ENCODE measurements around the gene STX7. TPM values are rescaled to one million over a fixed set of nuclear protein-coding genes. Genes with fewer than 3 reads are reported as not detected.
"Not testable (repeated sequence)": the region's sequence is repeated elsewhere in the genome, so short reads cannot be mapped to it uniquely, and the experiment has no call there.

Gene STX7
- total RNA-seq, 1 donor from 2014 or later, result 27.8 TPM

DNA sequence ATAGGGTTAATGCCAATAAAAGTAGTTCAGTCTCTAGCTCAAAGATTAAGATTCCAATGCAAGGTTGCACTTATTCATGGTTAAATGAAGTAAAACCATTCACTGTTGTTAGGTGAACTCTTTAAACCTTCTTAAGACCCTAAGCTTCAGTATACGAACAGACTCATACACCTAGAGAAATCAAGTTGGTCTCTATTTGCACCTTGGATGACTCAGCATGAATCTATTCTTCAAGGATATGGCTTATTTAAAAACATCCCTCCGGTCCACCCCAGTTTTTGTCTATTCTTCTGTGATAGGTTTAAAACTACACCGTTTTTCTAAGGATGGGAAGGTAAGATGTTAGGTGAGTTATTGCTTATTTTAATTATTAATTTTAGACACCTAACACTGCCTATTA is 24.2 kb upstream of the STX7 start:
- Histone ChIP-seq H3F3A (ENCODE audit: low read depth) (no peaks in the 10 kb centered on the region), H3K9ac (no peak overlapping the region), H2AFZ (replicated peaks) (no peak overlapping the region), H3K4me2 (no peak overlapping the region), H3K9me3 (ENCODE audit: low read depth) (no peaks in the 10 kb centered on the region), H3K27ac (no peak overlapping the region), H4K20me1 (ENCODE audit: low read depth) (no peaks in the 10 kb centered on the region), H3K36me3 (no peaks in the 10 kb centered on the region), H3K4me3 (no peak overlapping the region), H3K27me3 (no peaks in the 10 kb centered on the region), H3K79me2 (ENCODE audit: low read depth) (no peaks in the 10 kb centered on the region), H3K4me1 (no peaks in the 10 kb centered on the region)
- H3K4me1 Mint-ChIP-seq, result no peaks in the 10 kb centered on the region
- H3K4me3 Mint-ChIP-seq, result no peak overlapping the region
- no peaks in the 10 kb centered on the region for H3K36me3 Mint-ChIP-seq
- H3K9me3 Mint-ChIP-seq, result peaks cover 17% of the 10 kb centered on the region
- TF ChIP-seq EZH2phosphoT487 (IDR thresholded peaks at IDR 0.05) (no peak), EZH2 (IDR thresholded peaks at IDR 0.05) (no peak)
- TF ChIP-seq, protein P1, sequence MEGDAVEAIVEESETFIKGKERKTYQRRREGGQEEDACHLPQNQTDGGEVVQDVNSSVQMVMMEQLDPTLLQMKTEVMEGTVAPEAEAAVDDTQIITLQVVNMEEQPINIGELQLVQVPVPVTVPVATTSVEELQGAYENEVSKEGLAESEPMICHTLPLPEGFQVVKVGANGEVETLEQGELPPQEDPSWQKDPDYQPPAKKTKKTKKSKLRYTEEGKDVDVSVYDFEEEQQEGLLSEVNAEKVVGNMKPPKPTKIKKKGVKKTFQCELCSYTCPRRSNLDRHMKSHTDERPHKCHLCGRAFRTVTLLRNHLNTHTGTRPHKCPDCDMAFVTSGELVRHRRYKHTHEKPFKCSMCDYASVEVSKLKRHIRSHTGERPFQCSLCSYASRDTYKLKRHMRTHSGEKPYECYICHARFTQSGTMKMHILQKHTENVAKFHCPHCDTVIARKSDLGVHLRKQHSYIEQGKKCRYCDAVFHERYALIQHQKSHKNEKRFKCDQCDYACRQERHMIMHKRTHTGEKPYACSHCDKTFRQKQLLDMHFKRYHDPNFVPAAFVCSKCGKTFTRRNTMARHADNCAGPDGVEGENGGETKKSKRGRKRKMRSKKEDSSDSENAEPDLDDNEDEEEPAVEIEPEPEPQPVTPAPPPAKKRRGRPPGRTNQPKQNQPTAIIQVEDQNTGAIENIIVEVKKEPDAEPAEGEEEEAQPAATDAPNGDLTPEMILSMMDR (IDR thresholded peaks at IDR 0.05), result no peak
- no peak for DNase-seq (ENCODE audit: low spot score)
- H3K27me3 Mint-ChIP-seq (ENCODE audit: insufficient read depth, low read depth), result peaks cover 3% of the 10 kb centered on the region
- H3K27ac Mint-ChIP-seq, result no peak overlapping the region

DNA sequence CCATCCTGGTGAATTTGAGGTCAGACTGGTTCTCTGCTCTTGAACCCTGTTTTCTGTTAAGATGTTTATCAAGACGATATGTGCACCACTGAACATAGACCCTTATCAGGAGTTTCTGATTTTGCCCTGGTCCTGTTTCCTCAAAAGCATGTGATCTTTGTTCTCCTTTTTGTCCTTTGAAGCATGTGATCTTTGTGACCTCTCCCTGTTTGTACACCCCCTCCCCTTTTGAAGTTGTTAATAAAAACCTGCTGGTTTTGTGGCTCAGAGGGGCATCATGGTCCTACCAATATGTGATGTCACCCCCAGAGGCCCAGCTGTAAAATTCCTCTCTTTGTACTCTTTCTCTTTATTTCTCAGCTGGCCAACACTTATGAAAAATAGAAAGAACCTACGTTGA is 21.6 kb upstream of the STX7 start:
- not testable (repeated sequence) for H3K9ac ChIP-seq; H3K9me3 ChIP-seq (ENCODE audit: low read depth); H3K4me3 Mint-ChIP-seq; H3K4me1 ChIP-seq; H3K36me3 ChIP-seq; H3F3A ChIP-seq (ENCODE audit: low read depth); H3K4me2 ChIP-seq; H3K79me2 ChIP-seq (ENCODE audit: low read depth); H3K27me3 ChIP-seq; H3K27ac Mint-ChIP-seq; H4K20me1 ChIP-seq (ENCODE audit: low read depth); H2AFZ ChIP-seq (replicated peaks); DNase-seq (ENCODE audit: low spot score); H3K36me3 Mint-ChIP-seq; H3K27me3 Mint-ChIP-seq (ENCODE audit: insufficient read depth, low read depth); H3K4me3 ChIP-seq; H3K27ac ChIP-seq; H3K4me1 Mint-ChIP-seq
- H3K9me3 Mint-ChIP-seq, result peaks cover 19% of the 10 kb centered on the region

- H3K4me3 ChIP-seq, result no peak overlapping the region
- peak overlapping the region; percentile 88 for H2AFZ ChIP-seq (replicated peaks)
- Mint-ChIP-seq H3K27me3 (ENCODE audit: insufficient read depth, low read depth) (peaks cover under 1% of the 10 kb centered on the region), H3K27ac (no peak overlapping the region), H3K4me1 (peaks cover 17% of the 10 kb centered on the region), H3K9me3 (peaks cover 14% of the 10 kb centered on the region), H3K36me3 (peaks cover 3% of the 10 kb centered on the region), H3K4me3 (peak overlapping the region; percentile 41)
- H3K9ac ChIP-seq, result no peak overlapping the region
- TF ChIP-seq, protein P1 (IDR thresholded peaks at IDR 0.05), result peak; percentile 90
- no peak for TF ChIP-seq EZH2phosphoT487 (IDR thresholded peaks at IDR 0.05)
- DNase-seq (ENCODE audit: low spot score), result peak; percentile 77
- H3K27ac ChIP-seq, result no peak overlapping the region
- H3K79me2 ChIP-seq (ENCODE audit: low read depth), result no peaks in the 10 kb centered on the region
- H4K20me1 ChIP-seq (ENCODE audit: low read depth), result no peaks in the 10 kb centered on the region
- H3K36me3 ChIP-seq, result no peaks in the 10 kb centered on the region
- peaks cover 6% of the 10 kb centered on the region for H3F3A ChIP-seq (ENCODE audit: low read depth)
- H3K9me3 ChIP-seq (ENCODE audit: low read depth), result no peaks in the 10 kb centered on the region
- peak overlapping the region; percentile 67 for H3K4me2 ChIP-seq
- H3K27me3 ChIP-seq, result no peaks in the 10 kb centered on the region
- peaks cover 19% of the 10 kb centered on the region for H3K4me1 ChIP-seq
These were observed 17.5 kb upstream of the STX7 start for GRCh38 chr6:132530293-132530974.

- Mint-ChIP-seq H3K27ac (no peak overlapping the region), H3K27me3 (ENCODE audit: insufficient read depth, low read depth) (peaks cover 8% of the 10 kb centered on the region)
These were observed 14.9 kb upstream of the STX7 start for GRCh38 chr6:132527791-132528190.

More at GRCh38 chr6:132527791-132528190, 14.9 kb upstream of the STX7 start:
- Histone ChIP-seq H3K9me3 (ENCODE audit: low read depth) (no peaks in the 10 kb centered on the region), H3F3A (ENCODE audit: low read depth) (peaks cover 13% of the 10 kb centered on the region), H3K4me2 (peak overlapping the region; percentile 69), H3K27me3 (no peaks in the 10 kb centered on the region), H3K36me3 (no peaks in the 10 kb centered on the region), H4K20me1 (ENCODE audit: low read depth) (no peaks in the 10 kb centered on the region), H3K4me1 (peaks cover 19% of the 10 kb centered on the region), H3K27ac (no peak overlapping the region), H2AFZ (replicated peaks) (no peak overlapping the region), H3K9ac (no peak overlapping the region), H3K79me2 (ENCODE audit: low read depth) (no peaks in the 10 kb centered on the region), H3K4me3 (no peak overlapping the region)
- TF ChIP-seq EZH2phosphoT487 (IDR thresholded peaks at IDR 0.05) (no peak), EZH2 (IDR thresholded peaks at IDR 0.05) (no peak)
- TF ChIP-seq, protein P1 (IDR thresholded peaks at IDR 0.05), result no peak
- H3K9me3 Mint-ChIP-seq, result peaks cover 2% of the 10 kb centered on the region
- H3K4me3 Mint-ChIP-seq, result no peak overlapping the region
- H3K36me3 Mint-ChIP-seq, result peaks cover 3% of the 10 kb centered on the region
- peaks cover 17% of the 10 kb centered on the region for H3K4me1 Mint-ChIP-seq
- DNase-seq (ENCODE audit: low spot score), result no peak

Measured in neural progenitor cell (in vitro differentiated cells).